C4-2B (cell line): ENCODE measurements around the gene YWHAE.

Source experiments
- H3K27ac ChIP-seq: fragments of 450-650 bp; 2 replicates; pipeline ENCODE4 v1.5.1; 2017
- ZFX ChIP-seq: fragments of 450-650 bp; IDR thresholded peaks from 2 replicates; pipeline ENCODE4 v1.6.1; 2017
- TF ChIP-seq, protein P1 (sequence below): fragments of 450-650 bp; conservative IDR thresholded peaks from 2 replicates; pipeline ENCODE4 v1.5.1; 2017; ENCODE audit warnings: mild to moderate bottlenecking

YWHAE gene

DNA sequence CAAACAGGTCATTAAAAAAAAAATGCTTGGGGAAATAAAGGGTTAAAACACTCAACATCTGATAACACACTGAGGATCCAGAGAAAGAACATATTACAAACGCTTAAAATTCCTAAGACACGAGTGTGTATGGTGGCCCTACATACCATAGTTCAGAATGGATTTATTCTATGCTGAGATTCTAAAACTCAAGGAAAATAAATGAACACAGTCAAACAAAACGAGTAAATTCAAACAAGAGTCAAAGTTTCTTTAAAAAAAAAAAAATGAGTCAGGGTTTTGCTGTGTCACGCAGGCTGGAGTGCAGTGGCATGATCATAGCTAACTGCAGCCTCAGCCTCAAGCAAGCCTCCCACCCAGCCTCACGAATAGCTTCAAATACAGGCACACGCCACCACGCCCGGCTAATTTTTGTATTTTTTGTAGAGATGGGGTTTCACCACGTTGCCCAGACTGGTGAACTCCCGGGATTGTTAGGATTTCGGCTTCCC is 38.6 kb upstream of the YWHAE start:
- TF ChIP-seq, protein P1, sequence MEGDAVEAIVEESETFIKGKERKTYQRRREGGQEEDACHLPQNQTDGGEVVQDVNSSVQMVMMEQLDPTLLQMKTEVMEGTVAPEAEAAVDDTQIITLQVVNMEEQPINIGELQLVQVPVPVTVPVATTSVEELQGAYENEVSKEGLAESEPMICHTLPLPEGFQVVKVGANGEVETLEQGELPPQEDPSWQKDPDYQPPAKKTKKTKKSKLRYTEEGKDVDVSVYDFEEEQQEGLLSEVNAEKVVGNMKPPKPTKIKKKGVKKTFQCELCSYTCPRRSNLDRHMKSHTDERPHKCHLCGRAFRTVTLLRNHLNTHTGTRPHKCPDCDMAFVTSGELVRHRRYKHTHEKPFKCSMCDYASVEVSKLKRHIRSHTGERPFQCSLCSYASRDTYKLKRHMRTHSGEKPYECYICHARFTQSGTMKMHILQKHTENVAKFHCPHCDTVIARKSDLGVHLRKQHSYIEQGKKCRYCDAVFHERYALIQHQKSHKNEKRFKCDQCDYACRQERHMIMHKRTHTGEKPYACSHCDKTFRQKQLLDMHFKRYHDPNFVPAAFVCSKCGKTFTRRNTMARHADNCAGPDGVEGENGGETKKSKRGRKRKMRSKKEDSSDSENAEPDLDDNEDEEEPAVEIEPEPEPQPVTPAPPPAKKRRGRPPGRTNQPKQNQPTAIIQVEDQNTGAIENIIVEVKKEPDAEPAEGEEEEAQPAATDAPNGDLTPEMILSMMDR, result no peak
- no peak for TF ChIP-seq ZFX
- no peak overlapping the region for H3K27ac ChIP-seq

DNA sequence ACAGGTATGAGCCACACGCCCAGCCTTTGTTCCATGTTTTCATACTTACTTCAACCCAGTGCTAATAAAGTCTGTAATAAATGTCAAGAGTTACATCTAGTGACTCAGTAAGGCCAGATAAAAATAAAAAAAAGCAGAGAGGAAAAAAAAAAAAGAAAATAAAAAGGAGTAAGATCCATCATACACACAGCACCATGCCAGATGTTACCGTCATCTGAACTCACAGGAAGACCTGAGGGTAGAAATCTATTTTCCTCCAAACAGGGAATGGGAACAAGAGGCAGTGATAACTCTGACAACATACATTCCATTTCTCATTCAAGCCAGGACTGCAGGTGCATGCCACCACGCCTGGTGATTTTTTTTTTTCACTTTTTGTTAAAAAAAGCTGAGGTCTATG is 35.3 kb upstream of the YWHAE start:
- no peak for TF ChIP-seq ZFX
- TF ChIP-seq, protein P1, result no peak
- H3K27ac ChIP-seq, result no peak overlapping the region

DNA sequence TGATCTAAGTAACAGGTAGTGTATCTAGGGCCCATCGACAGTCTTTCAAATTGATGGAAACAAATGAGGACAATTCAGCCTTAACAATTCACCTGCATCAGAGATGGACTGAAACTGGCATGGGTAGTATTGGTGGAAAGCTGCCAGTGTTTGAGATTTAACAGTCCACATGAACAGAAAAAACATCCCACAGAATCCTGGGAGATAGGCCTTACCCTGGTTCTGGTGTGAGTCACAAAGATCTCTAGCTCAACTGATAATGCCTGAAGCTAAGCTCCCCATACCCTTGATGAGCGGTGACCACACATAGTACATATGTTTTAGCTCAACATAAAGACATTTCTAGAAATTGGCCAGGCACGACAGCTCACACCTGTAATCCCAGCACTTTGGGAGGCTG is 34.1 kb upstream of the YWHAE start:
- no peak for TF ChIP-seq ZFX
- TF ChIP-seq, protein P1, result no peak
- H3K27ac ChIP-seq, result peak overlapping the region; percentile 13; the same call in 1 of the 2 replicates

DNA sequence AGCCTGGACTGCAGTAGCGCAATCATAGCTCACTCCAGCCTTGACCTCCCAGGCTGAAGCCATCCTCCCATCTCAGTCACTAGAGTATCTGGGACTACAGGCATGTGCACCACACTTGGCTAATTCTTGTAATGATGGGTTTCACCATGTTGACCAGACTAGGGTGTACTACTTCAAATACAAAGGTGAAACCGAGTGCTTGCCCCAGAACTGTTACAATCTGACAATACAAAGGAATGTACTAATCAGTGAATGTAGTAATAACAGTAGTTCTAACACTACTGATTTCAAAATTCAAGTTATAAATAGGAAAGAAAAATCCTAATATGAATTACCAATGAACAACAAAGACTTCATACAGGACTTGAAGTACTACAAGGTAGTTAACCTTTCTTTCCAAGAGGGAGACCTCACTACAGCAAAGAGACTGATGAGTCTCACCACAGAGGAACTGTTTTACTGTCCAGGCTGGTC is 31.6 kb upstream of the YWHAE start:
- H3K27ac ChIP-seq, result no peak overlapping the region
- TF ChIP-seq, protein P1, result no peak
- TF ChIP-seq ZFX, result no peak

DNA sequence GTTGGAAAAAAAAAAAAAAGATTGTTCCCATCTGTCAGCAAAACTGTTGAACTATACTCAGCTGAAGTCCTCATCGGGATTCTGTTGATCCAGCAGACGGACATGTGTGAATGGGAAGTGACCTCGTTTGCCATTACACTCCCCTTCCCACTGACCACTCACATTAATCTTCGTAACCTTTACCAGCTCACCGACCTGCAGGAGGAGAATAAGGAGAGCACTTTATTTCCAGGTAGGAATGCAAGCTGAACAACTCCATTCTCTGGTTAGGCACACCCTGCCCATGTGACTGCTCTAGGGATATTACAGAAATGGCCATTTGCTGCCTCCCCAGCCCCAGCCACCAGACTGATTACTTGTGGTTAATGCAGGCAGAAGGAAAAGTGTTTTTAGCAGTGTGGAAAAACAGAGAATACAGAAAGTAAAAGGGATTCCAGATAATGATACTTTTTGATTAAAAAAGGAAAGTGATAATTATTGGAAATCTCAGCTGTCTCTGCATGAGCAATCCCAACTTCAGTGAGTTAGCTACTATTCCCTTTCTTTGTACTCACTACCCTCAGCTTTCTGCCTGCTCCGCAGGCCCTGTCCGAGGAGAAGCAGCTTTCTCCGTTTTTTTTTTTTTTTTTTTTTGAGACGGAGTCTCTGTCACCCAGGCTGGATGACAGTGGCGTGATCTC is 23.6 kb upstream of the YWHAE start:
- no peak overlapping the region for H3K27ac ChIP-seq
- TF ChIP-seq, protein P1, result no peak
- TF ChIP-seq ZFX, result no peak

DNA sequence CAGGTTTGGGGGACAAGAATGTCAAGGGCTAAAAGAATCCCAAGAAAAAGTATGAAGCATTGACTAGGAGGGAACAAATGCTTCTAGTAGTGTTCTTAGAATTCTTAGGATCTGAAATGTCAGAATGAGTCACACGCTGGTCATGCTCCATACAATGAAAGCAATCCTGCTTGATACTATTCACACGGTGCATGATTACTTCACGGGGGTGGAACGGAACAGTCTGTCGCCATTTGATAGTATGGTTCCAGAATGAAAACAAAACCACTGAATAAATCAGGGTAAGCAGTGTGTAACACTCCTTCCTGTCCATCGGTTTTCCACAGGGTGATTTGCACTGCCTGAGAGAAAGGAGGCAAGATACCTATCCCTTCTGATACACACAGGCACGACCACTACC is 22.9 kb upstream of the YWHAE start:
- no peak overlapping the region for H3K27ac ChIP-seq
- no peak for TF ChIP-seq ZFX
- TF ChIP-seq, protein P1, result no peak

DNA sequence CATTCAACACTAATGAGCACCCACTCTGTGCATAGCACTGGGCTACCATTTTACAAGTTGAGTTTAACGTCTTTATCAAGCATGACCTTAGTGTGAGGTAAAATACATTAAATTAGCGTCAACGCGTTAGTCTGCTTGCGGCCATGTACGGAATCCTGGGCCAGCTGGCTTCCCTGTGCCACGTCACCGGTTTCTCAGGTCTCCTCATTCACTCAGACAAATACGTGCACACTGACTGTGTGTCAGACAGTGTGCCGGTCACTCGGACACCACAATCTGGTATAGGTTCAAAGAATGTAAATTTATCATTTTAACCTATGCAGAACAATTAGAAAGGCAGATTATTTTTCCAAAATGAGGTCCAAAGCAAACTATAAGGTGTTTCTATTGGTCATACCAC is 21.4 kb upstream of the YWHAE start:
- no peak overlapping the region for H3K27ac ChIP-seq
- TF ChIP-seq ZFX, result no peak
- TF ChIP-seq, protein P1, result no peak
